ENCODE data around the gene RAI14. TPM values are rescaled to one million over a fixed set of nuclear protein-coding genes. Genes with fewer than 3 reads are reported as not detected.

The RAI14 gene
- total RNA-seq, 1 experiment from 2014 or later: 62.0 TPM

GRCh38 chr5:34677428-34677827 is 21.3 kb downstream of the RAI14 start:
- no peak for DNase-seq
- H3K36me3 ChIP-seq (replicated peaks; ENCODE audit: control insufficient read depth, insufficient read depth, low read length): no peaks in the 10 kb centered on the region
- H3K27me3 ChIP-seq (ENCODE audit: control insufficient read depth, insufficient read depth, low read length): no peaks in the 10 kb centered on the region
- no peak overlapping the region for H3K4me3 ChIP-seq (ENCODE audit: insufficient read depth, low read depth, low read length)

GRCh38 chr5:34680896-34681295 is 24.8 kb downstream of the RAI14 start:
- no peak overlapping the region for H3K4me3 ChIP-seq (ENCODE audit: insufficient read depth, low read depth, low read length)
- no peaks in the 10 kb centered on the region for H3K27me3 ChIP-seq (ENCODE audit: control insufficient read depth, insufficient read depth, low read length)
- H3K36me3 ChIP-seq (replicated peaks; ENCODE audit: control insufficient read depth, insufficient read depth, low read length): no peaks in the 10 kb centered on the region
- DNase-seq: no peak

GRCh38 chr5:34682926-34683623 is 26.9 kb downstream of the RAI14 start:
- Histone ChIP-seq H3K4me3 (ENCODE audit: insufficient read depth, low read depth, low read length) (no peak overlapping the region), H3K27me3 (ENCODE audit: control insufficient read depth, insufficient read depth, low read length) (no peaks in the 10 kb centered on the region), H3K36me3 (replicated peaks; ENCODE audit: control insufficient read depth, insufficient read depth, low read length) (peaks cover 5% of the 10 kb centered on the region)
- DNase-seq: no peak

GRCh38 chr5:34684281-34684979 is 28.3 kb downstream of the RAI14 start:
- Histone ChIP-seq H3K27me3 (ENCODE audit: control insufficient read depth, insufficient read depth, low read length) (no peaks in the 10 kb centered on the region), H3K4me3 (ENCODE audit: insufficient read depth, low read depth, low read length) (no peak overlapping the region), H3K36me3 (replicated peaks; ENCODE audit: control insufficient read depth, insufficient read depth, low read length) (peaks cover 11% of the 10 kb centered on the region)
- DNase-seq: no peak

DNA sequence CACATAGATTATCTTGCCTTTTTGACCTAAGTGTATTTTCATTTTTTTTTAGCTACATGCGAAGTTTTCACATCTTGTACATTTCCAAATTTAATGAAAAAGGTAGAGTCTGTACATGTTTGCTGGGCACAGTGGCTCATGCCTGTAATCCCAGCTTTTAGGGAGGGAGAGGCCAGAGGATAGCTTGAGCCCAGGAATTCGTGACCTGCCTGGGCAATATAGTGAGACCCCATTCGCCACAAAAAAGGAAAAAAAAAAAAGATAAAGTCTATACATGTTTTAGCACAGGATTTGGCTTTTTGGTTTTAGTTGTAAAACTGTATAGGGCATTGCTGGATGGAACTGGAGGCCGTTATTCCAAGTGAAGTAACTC is 28.8 kb downstream of the RAI14 start:
- Histone ChIP-seq H3K4me3 (ENCODE audit: insufficient read depth, low read depth, low read length) (no peak overlapping the region), H3K27me3 (ENCODE audit: control insufficient read depth, insufficient read depth, low read length) (no peaks in the 10 kb centered on the region), H3K36me3 (replicated peaks; ENCODE audit: control insufficient read depth, insufficient read depth, low read length) (peaks cover 11% of the 10 kb centered on the region)
- no peak for DNase-seq

GRCh38 chr5:34685485-34686165 is 29.5 kb downstream of the RAI14 start:
- Histone ChIP-seq H3K4me3 (ENCODE audit: insufficient read depth, low read depth, low read length) (no peak overlapping the region), H3K36me3 (replicated peaks; ENCODE audit: control insufficient read depth, insufficient read depth, low read length) (peaks cover 11% of the 10 kb centered on the region), H3K27me3 (ENCODE audit: control insufficient read depth, insufficient read depth, low read length) (no peaks in the 10 kb centered on the region)
- DNase-seq: peak; percentile 42

DNA sequence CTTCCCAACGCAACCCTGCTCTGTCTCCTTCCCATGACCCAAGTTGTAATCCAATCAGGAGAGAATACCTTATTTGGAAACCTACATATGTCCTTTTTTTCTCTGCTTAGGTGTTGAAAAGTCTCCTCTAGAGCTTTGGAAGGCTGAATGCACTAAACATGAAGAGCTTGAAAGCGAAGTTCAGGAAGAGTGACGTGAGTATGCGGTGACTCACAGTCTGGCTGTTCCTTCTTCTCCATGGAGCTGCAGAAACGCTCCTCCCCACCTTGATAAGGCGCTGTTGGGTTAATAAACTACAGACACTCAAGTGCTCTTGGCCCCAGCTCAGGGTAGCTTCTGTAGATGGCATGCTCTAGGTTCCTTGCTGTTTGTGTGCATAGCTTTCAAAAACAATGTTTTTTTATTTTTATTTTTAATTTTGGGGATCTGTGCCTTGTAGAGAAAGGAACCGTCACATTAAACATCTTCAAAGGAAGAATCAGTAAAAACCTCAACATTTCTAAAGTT is 30.7 kb downstream of the RAI14 start:
- Histone ChIP-seq H3K4me3 (ENCODE audit: insufficient read depth, low read depth, low read length) (no peak overlapping the region), H3K27me3 (ENCODE audit: control insufficient read depth, insufficient read depth, low read length) (no peaks in the 10 kb centered on the region), H3K36me3 (replicated peaks; ENCODE audit: control insufficient read depth, insufficient read depth, low read length) (peaks cover 11% of the 10 kb centered on the region)
- no peak for DNase-seq

- Histone ChIP-seq H3K4me3 (ENCODE audit: insufficient read depth, low read depth, low read length) (no peak overlapping the region), H3K27me3 (ENCODE audit: control insufficient read depth, insufficient read depth, low read length) (no peaks in the 10 kb centered on the region), H3K36me3 (replicated peaks; ENCODE audit: control insufficient read depth, insufficient read depth, low read length) (peaks cover 11% of the 10 kb centered on the region)
- DNase-seq: no peak
Observed at GRCh38 chr5:34687269-34688011, 31.3 kb downstream of the RAI14 start.

- no peak for DNase-seq
- H3K36me3 ChIP-seq (replicated peaks; ENCODE audit: control insufficient read depth, insufficient read depth, low read length): peaks cover 11% of the 10 kb centered on the region
Observed at GRCh38 chr5:34688015-34688810, 32.1 kb downstream of the RAI14 start.

GRCh38 chr5:34690301-34690700 is 34.2 kb downstream of the RAI14 start:
- H3K4me3 ChIP-seq (ENCODE audit: insufficient read depth, low read depth, low read length): no peak overlapping the region
- no peaks in the 10 kb centered on the region for H3K27me3 ChIP-seq (ENCODE audit: control insufficient read depth, insufficient read depth, low read length)
- H3K36me3 ChIP-seq (replicated peaks; ENCODE audit: control insufficient read depth, insufficient read depth, low read length): peaks cover 11% of the 10 kb centered on the region
- DNase-seq: no peak

More at GRCh38 chr5:34688015-34688810, 32.1 kb downstream of the RAI14 start:
- H3K4me3 ChIP-seq (ENCODE audit: insufficient read depth, low read depth, low read length): no peak overlapping the region
- H3K27me3 ChIP-seq (ENCODE audit: control insufficient read depth, insufficient read depth, low read length): no peaks in the 10 kb centered on the region

DNA sequence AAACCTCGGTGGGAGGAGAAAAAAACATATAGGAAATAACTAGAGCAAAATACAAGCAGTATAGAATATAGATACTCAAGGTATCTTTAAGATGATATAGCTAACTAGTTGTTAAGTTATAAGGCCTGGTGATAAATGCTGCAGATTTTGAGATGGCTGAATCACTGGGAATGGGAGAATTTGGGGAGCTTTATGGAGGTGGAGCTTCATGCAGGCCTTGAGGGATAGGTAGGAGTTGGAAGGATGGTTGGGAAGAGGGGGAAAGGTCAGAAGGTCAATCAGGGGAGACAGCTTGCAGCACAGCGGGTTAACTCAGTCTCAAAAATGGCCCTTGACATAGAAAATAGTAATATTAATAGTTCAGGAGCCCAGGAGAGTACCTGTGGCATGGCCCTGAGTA is 34.8 kb downstream of the RAI14 start:
- Histone ChIP-seq H3K4me3 (ENCODE audit: insufficient read depth, low read depth, low read length) (no peak overlapping the region), H3K27me3 (ENCODE audit: control insufficient read depth, insufficient read depth, low read length) (no peaks in the 10 kb centered on the region), H3K36me3 (replicated peaks; ENCODE audit: control insufficient read depth, insufficient read depth, low read length) (peaks cover 11% of the 10 kb centered on the region)
- DNase-seq: no peak

DNA sequence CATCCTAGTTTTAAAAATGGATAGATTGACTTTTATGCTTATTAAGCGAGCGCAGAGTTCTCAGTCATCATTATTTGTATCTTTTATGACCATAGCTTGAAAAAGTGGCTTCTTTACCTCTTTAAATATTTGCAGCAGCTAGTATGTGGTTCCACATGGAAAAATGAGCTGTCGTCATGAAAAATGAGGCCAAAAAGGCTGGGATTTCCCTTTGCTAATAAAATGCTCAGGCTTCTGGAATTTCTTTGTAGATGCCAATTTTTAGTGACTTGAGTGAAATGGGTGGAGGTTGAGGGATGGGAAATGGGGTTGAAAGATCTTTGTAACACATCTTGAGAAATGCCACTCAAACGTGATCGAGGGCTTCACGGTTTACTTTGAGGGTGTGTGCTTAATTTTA is 35.2 kb downstream of the RAI14 start:
- Histone ChIP-seq H3K4me3 (ENCODE audit: insufficient read depth, low read depth, low read length) (no peak overlapping the region), H3K36me3 (replicated peaks; ENCODE audit: control insufficient read depth, insufficient read depth, low read length) (peaks cover 11% of the 10 kb centered on the region), H3K27me3 (ENCODE audit: control insufficient read depth, insufficient read depth, low read length) (no peaks in the 10 kb centered on the region)
- DNase-seq: no peak

DNA sequence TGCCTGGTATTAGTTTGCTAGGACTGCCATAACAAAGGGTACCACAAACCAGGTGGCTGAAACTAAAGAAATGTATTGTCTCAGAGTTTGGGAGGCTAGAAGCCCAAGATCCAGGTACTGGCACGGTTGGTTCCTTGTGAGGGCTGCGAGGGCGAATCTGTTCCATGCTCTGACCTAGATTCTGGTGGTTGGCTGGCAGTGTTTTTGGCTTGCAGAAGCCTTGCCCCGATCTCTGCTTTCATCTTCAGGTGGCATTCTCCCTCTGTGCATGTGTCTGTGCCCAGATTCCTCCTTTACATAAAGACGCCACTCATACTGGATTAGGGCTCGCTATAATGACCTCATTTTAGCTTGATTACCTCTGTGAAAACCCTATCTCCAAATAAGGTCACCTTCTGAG is 36.7 kb downstream of the RAI14 start:
- H3K27me3 ChIP-seq (ENCODE audit: control insufficient read depth, insufficient read depth, low read length): no peaks in the 10 kb centered on the region
- H3K4me3 ChIP-seq (ENCODE audit: insufficient read depth, low read depth, low read length): no peak overlapping the region
- H3K36me3 ChIP-seq (replicated peaks; ENCODE audit: control insufficient read depth, insufficient read depth, low read length): peaks cover 6% of the 10 kb centered on the region; the same call in 1 of the 2 replicates
- no peak for DNase-seq

GRCh38 chr5:34694012-34694411 is 37.9 kb downstream of the RAI14 start:
- DNase-seq: no peak
- no peaks in the 10 kb centered on the region for H3K27me3 ChIP-seq (ENCODE audit: control insufficient read depth, insufficient read depth, low read length)

More at GRCh38 chr5:34694012-34694411, 37.9 kb downstream of the RAI14 start:
- Histone ChIP-seq H3K36me3 (replicated peaks; ENCODE audit: control insufficient read depth, insufficient read depth, low read length) (peaks cover 3% of the 10 kb centered on the region; the same call in 1 of the 2 replicates), H3K4me3 (ENCODE audit: insufficient read depth, low read depth, low read length) (no peak overlapping the region)
